ENCODE measurements around the gene UNC5B.

- no peak for TF ChIP-seq CTCF (conservative IDR thresholded peaks at IDR 0.05)
- no peak for TF ChIP-seq ZFX (IDR thresholded peaks at IDR 0.05)
Observed at GRCh38 chr10:71297343-71297742, 85.0 kb downstream of the UNC5B start.
